ENCODE data around the gene FOXO1.

- TF ChIP-seq CTCF (IDR thresholded peaks at IDR 0.05; ENCODE audit: insufficient read depth, low read depth, low read length) (no peak), EZH2 (IDR thresholded peaks at IDR 0.05; ENCODE audit: insufficient read depth, low read length) (no peak)
Measured at GRCh38 chr13:40692946-40693345, 26.5 kb upstream of the FOXO1 start.

Measured in astrocyte (in vitro differentiated cells and primary cell).